GM13977 (cell line): Measurements from ENCODE around the gene TNFRSF1A.

Experiments used
- DNase-seq: peaks from one replicate; pipeline ENCODE4 v3.0.0; 2012; ENCODE audit warnings: low spot score
- CTCF ChIP-seq: IDR thresholded peaks from 2 replicates; pipeline ENCODE4 v1.5.1; 2012; ENCODE audit warnings: mild to moderate bottlenecking, control low read depth; ENCODE audit not compliant: insufficient read depth; ENCODE audit errors: extremely low read depth, missing control alignments
- in situ Hi-C: fragments of 300-500 bp; cut with MboI; formaldehyde crosslinking; loops from one replicate; pipeline ENCODE4 v1.12.0; 2022; ENCODE audit warnings: low sequenced_read_pairs, low pct_unique_long_range_greater_than_20kb, mixed read lengths, inconsistent platforms; ENCODE audit not compliant: unreplicated experiment

Gene TNFRSF1A

GRCh38 chr12:6328945-6329702, 12.8 kb downstream of the TNFRSF1A start:
- no peak for TF ChIP-seq CTCF
- no peak for DNase-seq
- in situ Hi-C loops, result no loop called here

- no peak for TF ChIP-seq CTCF
- in situ Hi-C loops, result no loop called here
- no peak for DNase-seq
Observed at GRCh38 chr12:6328045-6328779, 13.7 kb downstream of the TNFRSF1A start.

GRCh38 chr12:6327229-6328041, 14.4 kb downstream of the TNFRSF1A start:
- no peak for DNase-seq
- in situ Hi-C loops, result no loop called here
- TF ChIP-seq CTCF, result no peak

GRCh38 chr12:6326316-6327228, 15.3 kb downstream of the TNFRSF1A start:
- DNase-seq, result peak; percentile 82
- peak; percentile 27 for TF ChIP-seq CTCF
- in situ Hi-C loops, result no loop called here

GRCh38 chr12:6324936-6325750, 16.7 kb downstream of the TNFRSF1A start:
- in situ Hi-C loops, result no loop called here
- DNase-seq, result no peak
- no peak for TF ChIP-seq CTCF
